K562 (cell line): ENCODE measurements around the gene SLC25A21. TPM values are rescaled to one million over a fixed set of nuclear protein-coding genes. Genes with fewer than 3 reads are reported as not detected.
"Not testable (repeated sequence)": the region's sequence is repeated elsewhere in the genome, so short reads cannot be mapped to it uniquely, and the experiment has no call there.

ENCODE experiments used
- ATAC-seq: fragments of 200-7000 bp; cut with Tn5 transposase; 3 replicates; pipeline ENCODE4 v1.9.1; 2020; ENCODE audit warnings: moderate library complexity
- BruUV-seq: library from RNA; stranded (reverse); fragments of 400-500 nt; replicated peaks from 2 replicates; lab custom pipeline; 2021; lab: Mats Ljungman, UMichigan
- CTCF ChIA-PET: fragments of 300-600 bp; formaldehyde crosslinking; extraction: SDS; loops from one replicate; lab custom pipeline; 2021; ENCODE audit warnings: low intra/inter-chr PET ratio; lab: Yijun Ruan, JAX
- POLR2A ChIA-PET: fragments of 300-600, 350-650 bp; sonication (Branson Sonifier 250); formaldehyde crosslinking; extraction: SDS; loops from one replicate; lab custom pipeline; 2021; ENCODE audit warnings: antibody characterized with exemption, inconsistent platforms; lab: Yijun Ruan, JAX
- DNase-seq, 4 experiments: peaks; one replicate each; pipeline versions ENCODE4 v3.0.0 to v3.0.0-alpha.2; 2011 to 2018; ENCODE audit warnings: low spot score in 3 of 4, mixed read lengths in 3 of 4; ENCODE audit errors: extremely low read depth in 1 of 4
- FAIRE-seq: peaks from 2 replicates; lab custom pipeline; 2011; peaks lifted over from hg19 to GRCh38; lab: Jason Lieb, UNC
- H2AFZ ChIP-seq: 2 replicates; pipeline ENCODE4 v1.6.0; 2011; ENCODE audit warnings: low read depth, low read length, control low read depth, inconsistent platforms
- H3K27ac ChIP-seq: fragments of 200-600 bp; 3 replicates; pipeline ENCODE4 v1.8.0; 2011; ENCODE audit warnings: low read depth, mild to moderate bottlenecking, control low read depth, inconsistent platforms, low read length, moderate library complexity, mixed read lengths; ENCODE audit errors: extremely low read depth
- H3K27me3 ChIP-seq, 2 experiments: fragments of 300-600 bp in 1 of 2; 2 replicates in 1 of 2; 3 replicates in 1 of 2; pipeline versions ENCODE4 v1.6.0 to v1.8.0; 2011; ENCODE audit warnings: inconsistent platforms in 2 of 2, low read length in 2 of 2, mild to moderate bottlenecking in 1 of 2, mixed read lengths in 1 of 2, moderate library complexity in 1 of 2; ENCODE audit not compliant: control insufficient read depth in 2 of 2, insufficient read depth in 2 of 2
- H3K36me3 ChIP-seq: fragments of 300-600 bp; 3 replicates; pipeline ENCODE4 v1.8.0; 2011; ENCODE audit warnings: mild to moderate bottlenecking, low read length, inconsistent platforms; ENCODE audit not compliant: control insufficient read depth, insufficient read depth
- H3K4me1 ChIP-seq, 2 experiments: fragments of 200-600 bp in 1 of 2; replicated peaks in 1 of 2; 2 replicates in 1 of 2; 3 replicates in 1 of 2; pipeline versions ENCODE4 v1.5.1 to v1.8.0; 2011; ENCODE audit warnings: inconsistent platforms in 2 of 2, low read length in 2 of 2, mild to moderate bottlenecking in 1 of 2, mixed read lengths in 1 of 2, moderate library complexity in 1 of 2; ENCODE audit not compliant: control insufficient read depth in 2 of 2, insufficient read depth in 2 of 2
- H3K4me2 ChIP-seq: 2 replicates; pipeline ENCODE4 v1.6.1; 2011; ENCODE audit warnings: low read length, control low read depth, inconsistent platforms, mixed read lengths; ENCODE audit not compliant: insufficient read depth
- H3K4me3 ChIP-seq: fragments of 200-600 bp; sonication (generic), shearing (Covaris generic); 2 replicates; pipeline ENCODE4 v1.5.1; 2016; ENCODE audit warnings: control low read depth, inconsistent platforms
- H3K79me2 ChIP-seq: fragments of 200-600 bp; 3 replicates; pipeline ENCODE4 v1.8.0; 2011; ENCODE audit warnings: low read length, inconsistent platforms; ENCODE audit not compliant: control insufficient read depth, insufficient read depth
- H3K9ac ChIP-seq, 2 experiments: 2 replicates each; pipeline versions ENCODE4 v1.6.0 to v1.6.1; 2011; ENCODE audit warnings: low read depth in 2 of 2, low read length in 2 of 2, control low read depth in 1 of 2, inconsistent platforms in 1 of 2, mild to moderate bottlenecking in 1 of 2, mixed read lengths in 1 of 2; ENCODE audit not compliant: insufficient read depth in 1 of 2
- H3K9me1 ChIP-seq: one replicate; pipeline ENCODE4 v1.6.0; 2011; ENCODE audit warnings: inconsistent platforms, mild to moderate bottlenecking, low read length, moderate library complexity; ENCODE audit not compliant: control insufficient read depth, insufficient read depth
- H3K9me3 ChIP-seq: replicated peaks from 2 replicates; pipeline ENCODE4 v1.5.1; 2011; ENCODE audit warnings: low read depth, low read length, inconsistent platforms; ENCODE audit not compliant: control insufficient read depth, insufficient read depth
- H4K20me1 ChIP-seq: replicated peaks from 2 replicates; pipeline ENCODE4 v1.6.1; 2011; ENCODE audit warnings: low read length, inconsistent platforms, mixed read lengths; ENCODE audit not compliant: control insufficient read depth, insufficient read depth
- ESRRA ChIP-seq: fragments of 450-650 bp; IDR thresholded peaks from 2 replicates; pipeline ENCODE4 v1.6.1; 2014; ENCODE audit warnings: low read depth, mild to moderate bottlenecking, moderate library complexity, borderline replicate concordance
- MAFG ChIP-seq: fragments of 450-650 bp; conservative IDR thresholded peaks from 2 replicates; pipeline ENCODE4 v1.6.1; 2016; ENCODE audit warnings: missing genetic modification characterization, missing compliant biosample characterization
- MECOM ChIP-seq: fragments of 250-450 bp; sonication (Bioruptor Pico); IDR thresholded peaks from 2 replicates; pipeline ENCODE4 v1.8.0; 2022; ENCODE audit warnings: inconsistent platforms
- MEF2D ChIP-seq: conservative IDR thresholded peaks from 2 replicates; pipeline ENCODE4 v1.6.1; 2016; ENCODE audit warnings: low read depth, missing genetic modification characterization, missing compliant biosample characterization
- ZNF507 ChIP-seq: conservative IDR thresholded peaks from 2 replicates; pipeline ENCODE4 v1.6.1; 2017; ENCODE audit warnings: missing genetic modification characterization, missing compliant biosample characterization
- ZNF592 ChIP-seq: fragments of 450-650 bp; IDR thresholded peaks from 2 replicates; pipeline ENCODE4 v1.6.1; 2017; ENCODE audit warnings: antibody characterized with exemption, mild to moderate bottlenecking
- WGBS: fragments of 100-300 bp; shearing (Covaris generic); methylation state at CpG from one replicate; pipeline ENCODE4 v1.1.6; 2016; ENCODE audit warnings: low coverage, mixed read lengths; ENCODE audit not compliant: insufficient coverage; ENCODE audit errors: missing lambda C conversion rate; 5-methylcytosine and 5-hydroxymethylcytosine counted together
- in situ Hi-C: fragments of 300-500 bp; cut with MboI; formaldehyde crosslinking; loops from 4 replicates; pipeline ENCODE4 v1.15.0; 2018; ENCODE audit warnings: inconsistent platforms, mixed read lengths
- intact Hi-C: fragments of 100-400 bp; cut with micrococcal nuclease; formaldehyde crosslinking; loops from 2 replicates; pipeline ENCODE4 v1.14.2; 2022
- polyA plus RNA-seq, 8 experiments: library from polyadenylated mRNA; depleted of rRNA in 4 of 8; stranded (reverse) in 5 of 8; unstranded in 3 of 8; fragments of >200 nt; fragmentation: Nextera tagmentation in 2 of 8; fragmentation: Illumina TruSeq in 1 of 8; extraction: Ambion mirVana in 2 of 8; extraction: Trizol in 1 of 8; gene quantifications; 2 replicates each; pipeline versions ENCODE4 v1.2.1 to v1.2.3, GENCODE V29; 2011 to 2014; ENCODE audit warnings: inconsistent platforms in 1 of 8, missing spikeins in 1 of 8
- total RNA-seq, 7 experiments: library from RNA; depleted of rRNA in 6 of 7; stranded (reverse); fragments of >200 nt in 6 of 7; fragmentation: Illumina TruSeq in 2 of 7; extraction: Trizol in 2 of 7; gene quantifications; 2 replicates each; pipeline versions ENCODE4 v1.2.1 to v1.2.3, GENCODE V29; 2011 to 2021; ENCODE audit warnings: low replicate concordance in 1 of 7

The SLC25A21 gene
- total and polyA plus RNA-seq, 9 of the 15 experiments (the other 6 are each of a cell fraction or from before 2014, with no cell fraction given) = 15.2 to 46.7 (median 28.7) TPM

GRCh38 chr14:36900846-36901245, 271.6 kb downstream of the SLC25A21 start (continued):
- no peak for TF ChIP-seq MEF2D (tag)
- no peak for TF ChIP-seq MECOM (CRISPR knock-in tag)
- no peak for TF ChIP-seq ZNF592
- TF ChIP-seq MAFG (tag) = no peak
- TF ChIP-seq ESRRA = no peak

GRCh38 chr14:36896300-36896699, 276.1 kb downstream of the SLC25A21 start:
- TF ChIP-seq ZNF507 (tag) = peak; percentile 59
- ATAC-seq, CTCF ChIA-PET, H3K36me3 ChIP-seq, H3K9me3 ChIP-seq, POLR2A ChIA-PET, BruUV-seq, H3K9me1 ChIP-seq, FAIRE-seq, H4K20me1 ChIP-seq, H3K27me3 ChIP-seq, H3K9ac ChIP-seq, H3K79me2 ChIP-seq, H2AFZ ChIP-seq, DNase-seq, H3K27ac ChIP-seq, H3K4me3 ChIP-seq, intact Hi-C loops, in situ Hi-C loops, H3K4me1 ChIP-seq, H3K4me2 ChIP-seq: not testable (repeated sequence)
- WGBS = 83% methylated on average over 1 of the region's 2 CpGs
